GM12878 (cell line): ENCODE results near the gene FAM227B. TPM values are rescaled to one million over a fixed set of nuclear protein-coding genes. Genes with fewer than 3 reads are reported as not detected.

Experiments used
- ATAC-seq: fragments of 200-7000 bp; cut with Tn5 transposase; 3 replicates; pipeline ENCODE4 v1.9.1; 2020; ENCODE audit warnings: mild to moderate bottlenecking, moderate library complexity
- BruUV-seq: library from RNA; stranded (reverse); fragments of 400-500 nt; replicated peaks from 2 replicates; lab custom pipeline; 2021; lab: Mats Ljungman, UMichigan
- CTCF ChIA-PET: fragments of 300-600 bp; sonication (Branson Sonifier 250); formaldehyde crosslinking; extraction: SDS; loops from one replicate; lab custom pipeline; 2021; ENCODE audit warnings: inconsistent platforms; lab: Yijun Ruan, JAX
- POLR2A ChIA-PET: fragments of 350-600 bp; formaldehyde crosslinking; extraction: SDS; loops from one replicate; lab custom pipeline; 2021; ENCODE audit warnings: inconsistent platforms; lab: Charles Lee
- RAD21 ChIA-PET: fragments of 300-600 bp; sonication (Branson Sonifier 250); formaldehyde crosslinking; loops from one replicate; lab custom pipeline; 2023; ENCODE audit warnings: antibody characterized with exemption; ENCODE audit not compliant: unreplicated experiment; lab: Charles Lee
- SMC1A ChIA-PET: fragments of 300-600 bp; sonication (Branson Sonifier 250); formaldehyde crosslinking; loops from one replicate; lab custom pipeline; 2023; ENCODE audit not compliant: unreplicated experiment, uncharacterized antibody; lab: Charles Lee
- DNase-seq: peaks from one replicate; pipeline ENCODE4 v3.0.0-alpha.2; 2011; ENCODE audit warnings: low read depth, low spot score
- FAIRE-seq: peaks from 3 replicates; lab custom pipeline; 2011; peaks lifted over from hg19 to GRCh38; lab: Jason Lieb, UNC
- H2AFZ ChIP-seq: 2 replicates; pipeline ENCODE4 v1.6.0; 2011; ENCODE audit warnings: low read depth, low read length, control low read depth; ENCODE audit not compliant: control insufficient read depth
- H3K27ac ChIP-seq: 2 replicates; pipeline ENCODE4 v1.5.1; 2011; ENCODE audit warnings: control low read depth; ENCODE audit not compliant: control insufficient read depth, insufficient read depth
- H3K27me3 ChIP-seq, 2 experiments: replicated peaks in 1 of 2; 2 replicates each; pipeline versions ENCODE4 v1.6.0 to v1.6.1; 2011; ENCODE audit warnings: low read length in 1 of 2; ENCODE audit not compliant: control insufficient read depth in 2 of 2, insufficient read depth in 2 of 2
- H3K36me3 ChIP-seq, 2 experiments: 2 replicates each; pipeline ENCODE4 v1.5.1; 2011; ENCODE audit warnings: low read length in 1 of 2; ENCODE audit not compliant: control insufficient read depth in 2 of 2, insufficient read depth in 2 of 2
- H3K4me1 ChIP-seq: 2 replicates; pipeline ENCODE4 v1.6.1; 2011; ENCODE audit warnings: mild to moderate bottlenecking, low read length, moderate library complexity, mixed read lengths; ENCODE audit not compliant: control insufficient read depth, insufficient read depth
- H3K4me2 ChIP-seq: 2 replicates; pipeline ENCODE4 v1.6.0; 2011; ENCODE audit warnings: control low read depth; ENCODE audit not compliant: control insufficient read depth, insufficient read depth
- H3K4me3 ChIP-seq: fragments of 200-600 bp; sonication (generic); 2 replicates; pipeline ENCODE4 v1.5.1; 2016
- H3K79me2 ChIP-seq: 2 replicates; pipeline ENCODE4 v1.6.0; 2011; ENCODE audit warnings: low read length; ENCODE audit not compliant: control insufficient read depth, insufficient read depth
- H3K9ac ChIP-seq: 2 replicates; pipeline ENCODE4 v1.8.0; 2011; ENCODE audit warnings: low read length, control low read depth, mixed read lengths; ENCODE audit not compliant: control insufficient read depth, insufficient read depth
- H3K9me3 ChIP-seq: replicated peaks from 3 replicates; pipeline ENCODE4 v1.5.1; 2011; ENCODE audit warnings: mild to moderate bottlenecking, low read length; ENCODE audit not compliant: control insufficient read depth, insufficient read depth
- H4K20me1 ChIP-seq: 2 replicates; pipeline ENCODE4 v1.6.0; 2011; ENCODE audit not compliant: control insufficient read depth, insufficient read depth
- CREB1 ChIP-seq: IDR thresholded peaks from 2 replicates; pipeline ENCODE4 v1.6.1; 2012; ENCODE audit warnings: low read depth, mild to moderate bottlenecking, inconsistent platforms
- HDAC6 ChIP-seq: fragments of 200-600 bp; sonication (generic); IDR thresholded peaks from one replicate; pipeline ENCODE4 v1.8.0; 2017; ENCODE audit warnings: antibody characterized with exemption; ENCODE audit not compliant: unreplicated experiment
- MXI1 ChIP-seq: fragments of 150-350 bp; IDR thresholded peaks from 2 replicates; pipeline ENCODE4 v1.6.1; 2011; ENCODE audit warnings: low read depth, mild to moderate bottlenecking, inconsistent platforms, low read length, improper control_type of control experiment
- MYC ChIP-seq: IDR thresholded peaks from 2 replicates; pipeline ENCODE4 v1.6.1; 2011; ENCODE audit warnings: mild to moderate bottlenecking, low read length, moderate library complexity, inconsistent platforms; ENCODE audit not compliant: insufficient read depth, insufficient replicate concordance, insufficient read length, severe bottlenecking
- POLR2AphosphoS2 ChIP-seq: IDR thresholded peaks from 2 replicates; pipeline ENCODE4 v1.6.1; 2011; ENCODE audit warnings: low read depth, mild to moderate bottlenecking, low read length, improper control_type of control experiment, moderate library complexity
- SIN3A ChIP-seq: IDR thresholded peaks from 2 replicates; pipeline ENCODE4 v1.6.1; 2012; ENCODE audit warnings: low read depth, low read length, improper control_type of control experiment
- SMAD1 ChIP-seq: fragments of 450-650 bp; IDR thresholded peaks from 2 replicates; pipeline ENCODE4 v1.6.1; 2018; ENCODE audit warnings: mild to moderate bottlenecking, low read depth; ENCODE audit not compliant: partially characterized antibody
- SP1 ChIP-seq: IDR thresholded peaks from one replicate; pipeline ENCODE4 v1.6.1; 2011; ENCODE audit warnings: low read depth, low read length
- SUZ12 ChIP-seq: fragments of 200-600 bp; sonication (generic); IDR thresholded peaks from one replicate; pipeline ENCODE4 v1.6.1; 2018; ENCODE audit warnings: antibody characterized with exemption, mild to moderate bottlenecking; ENCODE audit not compliant: unreplicated experiment
- TAF1 ChIP-seq: IDR thresholded peaks from 2 replicates; pipeline ENCODE4 v1.6.1; 2011; ENCODE audit warnings: mild to moderate bottlenecking, low read depth, low read length, borderline replicate concordance
- ZNF622 ChIP-seq: fragments of 450-650 bp; IDR thresholded peaks from 2 replicates; pipeline ENCODE4 v1.6.1; 2017; ENCODE audit warnings: mild to moderate bottlenecking, inconsistent platforms
- WGBS: methylation state at CpG from one replicate; pipeline ENCODE4 v1.1.6; 2016; ENCODE audit warnings: low lambda C conversion rate; ENCODE audit not compliant: insufficient replicate concordance, insufficient coverage; ENCODE audit errors: missing lambda C conversion rate; 5-methylcytosine and 5-hydroxymethylcytosine counted together
- in situ Hi-C: fragments of 300-500 bp; cut with MboI; formaldehyde crosslinking; loops from 9 replicates; pipeline ENCODE4 v1.14.3; 2018; ENCODE audit warnings: mixed read lengths
- intact Hi-C: fragments of 100-400 bp; cut with micrococcal nuclease; formaldehyde crosslinking; loops from one replicate; pipeline ENCODE4 v1.14.2; 2022; ENCODE audit not compliant: unreplicated experiment
- polyA plus RNA-seq, 11 experiments: library from polyadenylated mRNA; depleted of rRNA in 4 of 11; unstranded in 6 of 11; stranded (reverse) in 5 of 11; fragments of >200 nt; fragmentation: Nextera tagmentation in 4 of 11; fragmentation: Illumina TruSeq in 1 of 11; extraction: Ambion mirVana in 4 of 11; extraction: Trizol in 1 of 11; gene quantifications; 1 replicate in 1 of 11; 2 replicates in 10 of 11; pipeline versions ENCODE4 v1.2.1 to v1.2.3, GENCODE V29; 2011 to 2016; ENCODE audit warnings: inconsistent platforms in 2 of 11, missing spikeins in 2 of 11, low read depth in 1 of 11
- total RNA-seq, 4 experiments: library from RNA; depleted of rRNA in 3 of 4; stranded (reverse); fragments of >200 nt in 3 of 4; fragmentation: Illumina TruSeq in 1 of 4; extraction: Trizol in 1 of 4; gene quantifications; 2 replicates each; pipeline versions ENCODE4 v1.2.1 to v1.2.3, GENCODE V29; 2013 to 2021
- TF ChIP-seq, protein P1 (sequence below): fragments of 450-650 bp; IDR thresholded peaks from 2 replicates; pipeline ENCODE4 v1.6.1; 2014; ENCODE audit warnings: mild to moderate bottlenecking
- TF ChIP-seq, protein P2 (sequence below): IDR thresholded peaks from 2 replicates; pipeline ENCODE4 v1.6.1; 2011; ENCODE audit warnings: borderline replicate concordance, low read depth, mild to moderate bottlenecking, moderate library complexity, low read length; ENCODE audit not compliant: insufficient read depth, poor library complexity, severe bottlenecking
- TF ChIP-seq, protein P3 (sequence below): fragments of 450-650 bp; formaldehyde crosslinking; IDR thresholded peaks from 2 replicates; pipeline ENCODE4 v1.4.0; 2022; ENCODE audit warnings: mild to moderate bottlenecking, moderate library complexity

The FAM227B gene
- total and polyA plus RNA-seq, 10 of the 15 experiments (the other 5 are each of a cell fraction or from before 2014, with no cell fraction given) = 3.9 to 12.6 (median 6.9) TPM

DNA sequence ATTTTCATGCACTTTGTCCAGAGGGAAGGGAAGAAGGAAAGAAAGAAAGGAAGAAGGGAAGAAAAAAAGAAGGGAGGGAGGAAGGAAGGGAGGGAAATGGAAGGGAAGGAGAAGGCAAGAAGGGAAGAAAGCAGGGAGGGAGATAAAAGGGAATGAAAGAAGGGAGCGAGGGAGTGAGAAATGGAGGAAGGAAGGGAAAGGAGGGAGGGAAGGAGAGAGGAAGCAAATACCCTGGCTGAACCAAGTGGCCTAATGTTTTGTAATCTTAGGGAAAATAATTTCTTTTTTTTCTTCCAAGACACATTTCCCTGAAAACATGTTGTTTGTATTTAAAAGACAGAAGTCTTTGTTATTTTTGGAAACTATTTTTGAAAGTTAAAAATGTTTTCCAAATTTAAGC lies 36.1 kb upstream of the FAM227B start (continued):
- TF ChIP-seq CREB1 (no peak), SIN3A (no peak), SMAD1 (no peak), SP1 (no peak), SUZ12 (no peak), MYC (no peak), ZNF622 (no peak), HDAC6 (no peak), TAF1 (no peak), MXI1 (no peak)
- TF ChIP-seq, protein P1, sequence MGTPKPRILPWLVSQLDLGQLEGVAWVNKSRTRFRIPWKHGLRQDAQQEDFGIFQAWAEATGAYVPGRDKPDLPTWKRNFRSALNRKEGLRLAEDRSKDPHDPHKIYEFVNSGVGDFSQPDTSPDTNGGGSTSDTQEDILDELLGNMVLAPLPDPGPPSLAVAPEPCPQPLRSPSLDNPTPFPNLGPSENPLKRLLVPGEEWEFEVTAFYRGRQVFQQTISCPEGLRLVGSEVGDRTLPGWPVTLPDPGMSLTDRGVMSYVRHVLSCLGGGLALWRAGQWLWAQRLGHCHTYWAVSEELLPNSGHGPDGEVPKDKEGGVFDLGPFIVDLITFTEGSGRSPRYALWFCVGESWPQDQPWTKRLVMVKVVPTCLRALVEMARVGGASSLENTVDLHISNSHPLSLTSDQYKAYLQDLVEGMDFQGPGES = no peak

DNA sequence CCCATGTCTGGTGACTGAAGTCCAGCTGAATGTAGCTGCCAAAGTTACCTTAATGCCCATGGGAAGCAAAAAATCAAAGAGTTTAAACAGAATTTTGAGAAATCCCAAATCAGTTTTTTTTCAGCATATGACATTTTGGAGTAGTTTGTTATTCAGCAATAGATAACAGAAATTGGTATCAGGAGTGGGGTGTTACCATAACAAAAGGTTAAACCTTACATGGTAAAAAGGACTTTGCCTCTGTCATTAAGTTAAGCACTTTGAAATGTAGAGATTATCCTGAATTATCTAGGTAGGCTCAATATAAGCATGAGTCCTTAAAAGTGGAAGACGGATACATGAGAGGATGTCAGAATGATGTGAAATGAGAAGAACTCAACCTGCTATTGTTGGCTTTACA lies 32.3 kb upstream of the FAM227B start:
- DNase-seq (no peak), ATAC-seq (no peak), FAIRE-seq (no peak)
- no peaks in the 10 kb centered on the region for H3K27me3 ChIP-seq
- ChIA-PET POLR2A (no interaction called here), RAD21 (no interaction called here), CTCF (no interaction called here), SMC1A (no interaction called here)
- WGBS = 95% methylated on average over 1 of the region's 1 CpG
- no peak overlapping the region for H2AFZ ChIP-seq
- H3K79me2 ChIP-seq = no peaks in the 10 kb centered on the region
- no peaks in the 10 kb centered on the region for H3K4me1 ChIP-seq
- H3K9ac ChIP-seq = no peak overlapping the region
- in situ Hi-C loops = no loop called here
- no TSS peak for BruUV-seq
- H3K36me3 ChIP-seq = no peaks in the 10 kb centered on the region
- no peak for TF ChIP-seq MXI1
- TF ChIP-seq, protein P2, sequence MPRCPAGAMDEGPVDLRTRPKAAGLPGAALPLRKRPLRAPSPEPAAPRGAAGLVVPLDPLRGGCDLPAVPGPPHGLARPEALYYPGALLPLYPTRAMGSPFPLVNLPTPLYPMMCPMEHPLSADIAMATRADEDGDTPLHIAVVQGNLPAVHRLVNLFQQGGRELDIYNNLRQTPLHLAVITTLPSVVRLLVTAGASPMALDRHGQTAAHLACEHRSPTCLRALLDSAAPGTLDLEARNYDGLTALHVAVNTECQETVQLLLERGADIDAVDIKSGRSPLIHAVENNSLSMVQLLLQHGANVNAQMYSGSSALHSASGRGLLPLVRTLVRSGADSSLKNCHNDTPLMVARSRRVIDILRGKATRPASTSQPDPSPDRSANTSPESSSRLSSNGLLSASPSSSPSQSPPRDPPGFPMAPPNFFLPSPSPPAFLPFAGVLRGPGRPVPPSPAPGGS = no peak
- TF ChIP-seq, protein P3, sequence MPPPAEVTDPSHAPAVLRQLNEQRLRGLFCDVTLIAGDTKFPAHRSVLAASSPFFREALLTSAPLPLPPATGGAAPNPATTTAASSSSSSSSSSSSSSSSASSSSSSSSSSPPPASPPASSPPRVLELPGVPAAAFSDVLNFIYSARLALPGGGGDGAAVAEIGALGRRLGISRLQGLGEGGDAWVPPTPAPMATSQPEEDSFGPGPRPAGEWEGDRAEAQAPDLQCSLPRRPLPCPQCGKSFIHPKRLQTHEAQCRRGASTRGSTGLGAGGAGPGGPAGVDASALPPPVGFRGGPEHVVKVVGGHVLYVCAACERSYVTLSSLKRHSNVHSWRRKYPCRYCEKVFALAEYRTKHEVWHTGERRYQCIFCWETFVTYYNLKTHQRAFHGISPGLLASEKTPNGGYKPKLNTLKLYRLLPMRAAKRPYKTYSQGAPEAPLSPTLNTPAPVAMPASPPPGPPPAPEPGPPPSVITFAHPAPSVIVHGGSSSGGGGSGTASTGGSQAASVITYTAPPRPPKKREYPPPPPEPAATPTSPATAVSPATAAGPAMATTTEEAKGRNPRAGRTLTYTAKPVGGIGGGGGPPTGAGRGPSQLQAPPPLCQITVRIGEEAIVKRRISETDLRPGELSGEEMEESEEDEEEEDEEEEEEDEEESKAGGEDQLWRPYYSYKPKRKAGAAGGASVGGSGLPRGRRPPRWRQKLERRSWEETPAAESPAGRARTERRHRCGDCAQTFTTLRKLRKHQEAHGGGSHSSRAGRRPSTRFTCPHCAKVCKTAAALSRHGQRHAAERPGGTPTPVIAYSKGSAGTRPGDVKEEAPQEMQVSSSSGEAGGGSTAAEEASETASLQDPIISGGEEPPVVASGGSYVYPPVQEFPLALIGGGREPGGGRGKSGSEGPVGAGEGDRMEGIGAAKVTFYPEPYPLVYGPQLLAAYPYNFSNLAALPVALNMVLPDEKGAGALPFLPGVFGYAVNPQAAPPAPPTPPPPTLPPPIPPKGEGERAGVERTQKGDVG (CRISPR knock-in tag) = no peak
- no peak for TF ChIP-seq POLR2AphosphoS2
- intact Hi-C loops = no loop called here
- peaks cover 1% of the 10 kb centered on the region; the same call in 1 of the 3 replicates for H3K9me3 ChIP-seq
- H3K4me2 ChIP-seq = no peak overlapping the region
- no peak overlapping the region for H3K4me3 ChIP-seq
- H4K20me1 ChIP-seq = no peaks in the 10 kb centered on the region
- no peak overlapping the region for H3K27ac ChIP-seq
